B cell (primary cell): ENCODE data around the gene RTKN. TPM values are rescaled to one million over a fixed set of nuclear protein-coding genes. Genes with fewer than 3 reads are reported as not detected.

Experiments
- ATAC-seq: fragments of 200-7000 bp; cut with Tn5 transposase; one replicate; pipeline ENCODE4 v1.10.0; 2021; ENCODE audit warnings: low read depth, mild to moderate bottlenecking, moderate number of reproducible peaks, moderate library complexity
- CTCF ChIA-PET: fragments of 350-600 bp; sonication (Branson Sonifier 250); formaldehyde crosslinking; loops from one replicate; lab custom pipeline; 2021; ENCODE audit warnings: antibody characterized with exemption, inconsistent platforms; lab: Charles Lee
- POLR2A ChIA-PET: fragments of 350-600 bp; sonication (Branson Sonifier 250); formaldehyde crosslinking; loops from one replicate; lab custom pipeline; 2021; ENCODE audit warnings: antibody characterized with exemption; lab: Charles Lee
- DNase-seq: peaks from one replicate; pipeline ENCODE4 v3.0.0; 2013
- H2AFZ ChIP-seq: 2 replicates; pipeline ENCODE4 v1.6.1; 2012; ENCODE audit warnings: mild to moderate bottlenecking, low read depth, low read length; ENCODE audit not compliant: insufficient read depth, poor library complexity, severe bottlenecking
- H3K27ac ChIP-seq, 2 donors: 1 replicate in 1 of 2; 2 replicates in 1 of 2; pipeline ENCODE4 v1.5.1; 2012 to 2013; ENCODE audit warnings: low read length in 2 of 2, mild to moderate bottlenecking in 2 of 2, moderate library complexity in 1 of 2
- H3K27me3 ChIP-seq, 4 experiments: fragments of 200-600 bp in 1 of 4; sonication (generic) in 1 of 4; replicated peaks in 1 of 4; 1 replicate in 2 of 4; 2 replicates in 2 of 4; pipeline versions ENCODE4 v1.6.1 to v1.7.0; 2013 to 2016; ENCODE audit warnings: low read length in 3 of 4, mild to moderate bottlenecking in 2 of 4, mixed read lengths in 1 of 4, moderate library complexity in 1 of 4; ENCODE audit not compliant: insufficient read depth in 4 of 4, control insufficient read depth in 3 of 4; ENCODE audit errors: control extremely low read depth in 1 of 4
- H3K36me3 ChIP-seq, 2 experiments: replicated peaks in 1 of 2; 1 replicate in 1 of 2; 2 replicates in 1 of 2; pipeline versions ENCODE4 v1.6.1 to v1.7.1; 2013; ENCODE audit warnings: low read length in 1 of 2; ENCODE audit not compliant: insufficient read depth in 2 of 2, control insufficient read depth in 1 of 2; ENCODE audit errors: control extremely low read depth in 1 of 2, extremely low read depth in 1 of 2
- H3K4me1 ChIP-seq, 2 donors: fragments of 200-600 bp in 1 of 2; sonication (generic) in 1 of 2; 1 replicate in 1 of 2; 2 replicates in 1 of 2; pipeline versions ENCODE4 v1.5.1 to v1.6.1; 2013 to 2017; ENCODE audit warnings: low read length in 2 of 2; ENCODE audit not compliant: control insufficient read depth in 2 of 2, insufficient read depth in 2 of 2
- H3K4me2 ChIP-seq: replicated peaks from 2 replicates; pipeline ENCODE3; 2012; ENCODE audit warnings: mild to moderate bottlenecking, low read depth, low read length; ENCODE audit not compliant: poor library complexity, severe bottlenecking
- H3K4me3 ChIP-seq, 5 experiments: fragments of 200-600 bp in 1 of 5; sonication (generic) in 1 of 5; 1 replicate in 3 of 5; 2 replicates in 2 of 5; pipeline versions ENCODE4 v1.5.1 to v1.7.0; 2011 to 2016; ENCODE audit warnings: low read length in 4 of 5, mild to moderate bottlenecking in 4 of 5, low read depth in 2 of 5, control low read depth in 1 of 5, moderate library complexity in 1 of 5; ENCODE audit not compliant: insufficient read depth in 1 of 5; ENCODE audit errors: control extremely low read depth in 1 of 5, extremely low read depth in 1 of 5
- H3K79me2 ChIP-seq: fragments of 200-600 bp; sonication (generic); one replicate; pipeline ENCODE4 v1.6.0; 2016; ENCODE audit warnings: low read length; ENCODE audit not compliant: control insufficient read depth, insufficient read depth
- H3K9ac ChIP-seq: fragments of 200-600 bp; sonication (generic); 2 replicates; pipeline ENCODE4 v1.6.1; 2017; ENCODE audit warnings: mild to moderate bottlenecking, low read length, moderate library complexity
- H3K9me3 ChIP-seq, 3 donors: one replicate each; pipeline versions ENCODE4 v1.6.1 to v1.7.1; 2013; ENCODE audit warnings: low read length in 2 of 3; ENCODE audit not compliant: control insufficient read depth in 2 of 3, insufficient read depth in 1 of 3; ENCODE audit errors: control extremely low read depth in 1 of 3
- H4K20me1 ChIP-seq: 2 replicates; pipeline ENCODE4 v1.6.0; 2012; ENCODE audit warnings: mild to moderate bottlenecking, low read length; ENCODE audit not compliant: insufficient read depth, control insufficient read depth, poor library complexity, severe bottlenecking
- H3K27ac Mint-ChIP-seq: one replicate; pipeline ENCODE4 v1.8.0; 2021; ENCODE audit warnings: mixed read lengths
- H3K27me3 Mint-ChIP-seq: one replicate; pipeline ENCODE4 v1.8.0; 2021; ENCODE audit warnings: mixed read lengths
- H3K4me1 Mint-ChIP-seq: one replicate; pipeline ENCODE4 v1.8.0; 2021; ENCODE audit warnings: mixed read lengths
- H3K4me3 Mint-ChIP-seq: one replicate; pipeline ENCODE4 v1.8.0; 2021; ENCODE audit warnings: mixed read lengths
- H3K9me3 Mint-ChIP-seq: one replicate; pipeline ENCODE4 v1.8.0; 2022; ENCODE audit warnings: mixed read lengths; ENCODE audit not compliant: insufficient read depth
- CTCF ChIP-seq: fragments of 200-600 bp; IDR thresholded peaks from one replicate; pipeline ENCODE4 v1.8.0; 2022; ENCODE audit warnings: antibody characterized with exemption, mild to moderate bottlenecking
- EZH2 ChIP-seq: IDR thresholded peaks from 2 replicates; pipeline ENCODE4 v1.6.1; 2012; ENCODE audit warnings: borderline replicate concordance, low read depth, mild to moderate bottlenecking, moderate library complexity, low read length; ENCODE audit not compliant: insufficient read depth, poor library complexity, severe bottlenecking
- WGBS: methylation state at CpG from one replicate; pipeline ENCODE4 v1.1.5; 2013; ENCODE audit warnings: missing lambda C conversion rate; ENCODE audit not compliant: insufficient coverage; 5-methylcytosine and 5-hydroxymethylcytosine counted together
- intact Hi-C: fragments of 100-400 bp; cut with micrococcal nuclease; formaldehyde crosslinking; loops from one replicate; pipeline ENCODE4 v1.10.0; 2022
- polyA plus RNA-seq: library from polyadenylated mRNA; depleted of rRNA; stranded (reverse); fragments of >200 nt; gene quantifications from 2 replicates; pipeline ENCODE4 v1.2.3, GENCODE V29; 2012
- total RNA-seq, 2 donors: library from RNA; stranded (reverse); fragments of 120-200 nt in 1 of 2; gene quantifications; 1 replicate in 1 of 2; 2 replicates in 1 of 2; pipeline versions ENCODE4 v1.2.3 to v1.2.4, GENCODE V29; 2013 to 2022

Gene RTKN
- total and polyA plus RNA-seq, 2 donors (not counting 1 experiment from before 2014, with no cell fraction given), result 5.1 to 10.5 TPM

- Histone ChIP-seq H3K4me1 (no peaks in the 10 kb centered on the region), H3K4me2 (no peak overlapping the region), H2AFZ (no peak overlapping the region), H3K79me2 (no peaks in the 10 kb centered on the region), H4K20me1 (no peaks in the 10 kb centered on the region), H3K9ac (no peak overlapping the region), H3K36me3 (peaks cover 0 to 11% of the 10 kb centered on the region in 2 experiments), H3K27ac (no peak overlapping the region), H3K4me3 (no peak overlapping the region), H3K9me3 (no peaks in the 10 kb centered on the region), H3K27me3 (no peaks in the 10 kb centered on the region)
- Mint-ChIP-seq H3K9me3 (no peaks in the 10 kb centered on the region), H3K27me3 (no peaks in the 10 kb centered on the region), H3K27ac (no peak overlapping the region), H3K4me3 (no peak overlapping the region), H3K4me1 (no peaks in the 10 kb centered on the region)
- ChIA-PET CTCF (interaction anchor here (0.7 kb wide), 1 partner anchor 53 kb away, joined by 3 read pairs; no protein-coding TSS in a partner anchor), POLR2A (interaction anchor here (0.6 kb wide), 1 partner anchor 23 kb away, joined by 4 read pairs; no protein-coding TSS in a partner anchor)
- DNase-seq, result no peak
- 94% methylated on average over 2 of the region's 5 CpGs for WGBS
- TF ChIP-seq EZH2 (no peak), CTCF (no peak)
- intact Hi-C loops, result no loop called here
- ATAC-seq, result no peak
Measured at GRCh38 chr2:74428675-74429074, 13.1 kb downstream of the RTKN start.

- H3K4me2 ChIP-seq, result no peak overlapping the region
- H3K36me3 ChIP-seq, result peaks cover 0 to 11% of the 10 kb centered on the region in 2 experiments
- Mint-ChIP-seq H3K9me3 (no peaks in the 10 kb centered on the region), H3K27me3 (no peaks in the 10 kb centered on the region), H3K27ac (no peak overlapping the region), H3K4me1 (peaks cover 6% of the 10 kb centered on the region), H3K4me3 (no peak overlapping the region)
- ChIA-PET POLR2A (interaction anchor here (0.6 kb wide), 1 partner anchor 41 kb away, joined by 5 read pairs; no protein-coding TSS in a partner anchor), CTCF (no interaction called here)
- no peaks in the 10 kb centered on the region for H3K79me2 ChIP-seq
- H3K4me1 ChIP-seq, result no peaks in the 10 kb centered on the region
- no peaks in the 10 kb centered on the region for H3K9me3 ChIP-seq
- ATAC-seq (no peak), DNase-seq (no peak)
- no peak overlapping the region for H3K9ac ChIP-seq
- H3K27me3 ChIP-seq, result no peaks in the 10 kb centered on the region
- H3K4me3 ChIP-seq, result no peak overlapping the region
- no peak overlapping the region for H2AFZ ChIP-seq
- no peak overlapping the region for H3K27ac ChIP-seq
- no peak for TF ChIP-seq CTCF
- no peak for TF ChIP-seq EZH2
- no peaks in the 10 kb centered on the region for H4K20me1 ChIP-seq
- WGBS, result 96% methylated on average over 3 of the region's 3 CpGs
- intact Hi-C loops, result no loop called here
Measured at GRCh38 chr2:74427551-74427950, 14.2 kb downstream of the RTKN start.
